Stimulated activated CD4-positive, alpha-beta T cell treated with anti-CD3 and anti-CD28 coated beads, TNF-alpha, amount 100 ng/mL, for 24 hours (primary cell): ENCODE measurements around the gene EHBP1.

Experiments used
- DNase-seq, 3 experiments: peaks; one replicate each; pipeline ENCODE4 v3.0.0-alpha.2; 2020; ENCODE audit warnings: low read depth in 3 of 3

EHBP1 gene

DNA sequence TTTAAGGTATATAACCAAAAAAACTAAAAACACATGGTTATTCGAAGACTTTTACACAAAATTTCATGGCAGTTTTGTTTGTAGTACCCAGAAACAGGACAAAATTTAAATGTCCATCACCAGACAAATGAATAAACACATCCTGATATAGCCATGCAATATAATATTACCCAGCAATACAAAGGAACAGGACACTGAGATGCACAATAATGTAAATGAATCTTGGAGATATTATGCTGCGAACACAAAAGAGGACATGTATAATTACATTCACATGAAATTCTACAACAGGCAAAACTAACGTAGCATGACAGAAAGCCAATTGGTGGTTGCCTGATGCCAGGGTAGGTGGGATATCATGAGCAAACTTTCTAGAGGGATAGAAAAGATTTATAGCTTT lies 252.7 kb downstream of the EHBP1 start:
- no peak for DNase-seq

DNA sequence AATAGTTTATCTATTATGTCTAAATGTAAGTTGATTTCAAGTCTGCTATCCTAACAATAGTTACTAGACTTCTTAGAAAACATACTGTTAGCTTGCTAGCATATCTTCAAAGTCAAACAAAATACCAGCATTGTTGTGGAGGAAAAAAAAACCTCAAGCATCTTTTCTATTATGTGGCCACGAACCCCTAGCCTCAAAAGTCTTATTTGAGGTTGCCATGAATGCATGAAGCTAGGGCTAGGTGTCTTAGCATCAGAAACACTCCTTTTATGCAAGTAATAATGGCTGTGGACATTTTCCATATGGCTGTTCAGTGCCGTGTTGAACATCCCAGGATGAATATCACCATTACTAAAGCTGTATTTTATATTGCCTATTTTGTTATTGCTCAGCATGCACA lies 258.5 kb downstream of the EHBP1 start:
- DNase-seq: no peak

DNA sequence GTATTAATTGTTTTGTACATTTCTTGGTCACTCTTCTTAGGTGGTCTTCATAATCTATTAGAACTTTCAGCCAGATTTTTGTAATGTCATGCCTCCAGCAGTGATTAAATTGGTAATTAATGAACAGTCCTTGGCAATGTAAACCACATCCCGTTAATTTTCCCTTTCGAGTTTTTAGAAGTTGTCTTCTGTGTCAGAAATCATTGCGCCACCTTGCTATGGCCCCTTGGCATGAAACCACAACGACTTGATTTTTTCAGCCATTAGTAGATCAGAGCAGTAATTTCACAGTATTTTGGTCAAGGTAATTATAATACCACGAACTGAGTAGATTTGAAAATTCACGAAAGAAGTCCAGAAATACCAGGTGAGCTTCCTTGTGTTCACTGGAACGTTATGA lies 259.2 kb downstream of the EHBP1 start:
- no peak for DNase-seq

DNA sequence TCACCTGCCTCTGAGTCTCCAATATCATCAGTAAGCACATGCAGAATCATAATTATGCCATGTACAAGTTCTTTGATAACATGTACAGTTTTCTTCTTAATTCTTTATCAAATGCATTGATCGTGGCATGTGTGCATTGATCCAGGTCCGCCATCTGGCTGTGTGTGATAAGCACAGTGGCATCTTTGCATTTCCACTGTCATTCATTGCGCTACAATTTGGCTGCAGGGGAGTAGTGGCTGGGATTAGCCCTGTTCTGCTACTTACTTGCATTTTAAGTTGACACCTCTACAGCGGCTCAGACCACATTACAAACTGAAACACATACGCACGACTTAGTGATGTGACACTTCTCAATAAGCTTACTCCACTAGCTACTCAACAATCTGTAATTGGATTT lies 261.5 kb downstream of the EHBP1 start:
- no peak for DNase-seq

GRCh38 chr2:62968168-62968567 lies 262.7 kb downstream of the EHBP1 start:
- DNase-seq: no peak

DNA sequence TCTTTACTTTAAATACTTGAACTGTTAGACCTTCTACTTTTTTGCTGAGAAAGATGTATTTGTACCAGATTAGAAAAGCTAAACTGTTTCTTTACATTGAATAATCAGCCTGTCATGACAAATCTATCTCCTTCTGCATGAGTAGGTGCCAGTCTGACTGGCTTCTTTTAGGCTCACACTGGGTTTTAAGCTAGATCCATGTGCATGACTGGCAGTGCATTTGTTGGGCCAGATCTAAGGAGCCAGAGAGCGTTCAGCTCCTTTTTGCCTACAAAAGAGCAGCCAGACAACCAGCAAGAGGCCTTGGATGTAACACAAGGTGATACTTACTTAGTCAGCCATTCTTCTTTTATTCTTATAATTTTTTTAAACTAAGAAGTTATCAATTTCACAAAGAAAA lies 263.2 kb downstream of the EHBP1 start:
- no peak for DNase-seq

DNA sequence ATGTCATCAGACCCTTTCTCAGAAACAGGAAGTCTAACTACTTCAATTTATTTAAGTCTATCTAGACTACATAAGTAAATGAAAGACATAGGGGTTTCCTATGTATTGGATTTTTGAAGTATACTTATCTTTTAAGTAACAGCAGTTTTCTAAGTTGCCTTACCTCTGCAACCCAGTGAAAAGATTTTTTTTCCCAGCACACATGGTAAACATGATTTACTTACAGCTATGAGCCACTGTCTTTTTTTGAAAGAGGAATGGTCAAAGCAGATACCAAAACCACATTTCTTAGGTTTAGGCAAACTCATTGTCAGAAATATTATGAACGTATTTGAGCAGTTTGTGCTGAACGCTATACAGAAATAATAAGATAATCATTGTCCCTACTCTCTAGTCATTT lies 266.4 kb downstream of the EHBP1 start:
- no peak for DNase-seq

DNA sequence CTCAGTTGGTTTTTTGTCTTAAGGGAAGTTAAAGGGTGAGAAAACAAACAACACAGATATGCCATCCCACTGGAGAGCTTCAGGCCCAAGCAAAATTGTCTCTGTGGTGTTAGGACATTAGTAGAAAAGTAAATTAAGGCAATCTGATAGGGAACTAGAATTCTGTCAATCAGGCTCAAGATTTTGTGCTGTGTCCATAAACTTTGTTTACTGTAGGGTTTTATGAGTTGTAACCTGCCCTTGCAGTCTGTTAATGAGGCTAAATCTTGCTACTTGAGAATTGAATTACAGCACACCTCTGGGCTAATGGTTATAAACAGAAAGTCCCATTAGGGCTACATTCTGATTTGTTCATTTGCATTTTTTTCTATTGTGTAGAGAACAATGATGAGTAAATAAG lies 267.1 kb downstream of the EHBP1 start:
- no peak for DNase-seq

- DNase-seq: no peak
Observed at GRCh38 chr2:62974999-62975398, 269.5 kb downstream of the EHBP1 start.

GRCh38 chr2:62991605-62992004 lies 286.1 kb downstream of the EHBP1 start:
- DNase-seq: no peak

- DNase-seq: no peak
Observed at GRCh38 chr2:62992561-62992960, 287.0 kb downstream of the EHBP1 start.

DNA sequence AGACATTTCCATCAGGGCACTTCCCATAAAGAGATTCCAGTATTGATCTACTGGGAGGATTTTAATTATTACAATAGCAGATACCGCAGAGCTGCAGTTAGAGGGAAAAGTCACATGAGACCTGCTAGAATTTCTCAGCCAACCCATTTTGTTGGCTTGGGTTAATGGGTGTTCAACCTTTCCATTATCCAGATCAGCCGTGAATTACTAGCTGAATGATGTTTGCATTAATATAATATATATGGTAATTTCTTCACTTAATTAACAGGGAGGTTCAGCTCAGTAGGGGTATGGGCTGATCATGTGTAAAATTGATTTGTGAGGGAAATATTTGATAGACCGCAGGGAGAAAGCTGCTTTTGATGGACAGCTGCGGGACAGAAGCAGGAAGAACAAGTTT lies 288.7 kb downstream of the EHBP1 start:
- DNase-seq: no peak

DNA sequence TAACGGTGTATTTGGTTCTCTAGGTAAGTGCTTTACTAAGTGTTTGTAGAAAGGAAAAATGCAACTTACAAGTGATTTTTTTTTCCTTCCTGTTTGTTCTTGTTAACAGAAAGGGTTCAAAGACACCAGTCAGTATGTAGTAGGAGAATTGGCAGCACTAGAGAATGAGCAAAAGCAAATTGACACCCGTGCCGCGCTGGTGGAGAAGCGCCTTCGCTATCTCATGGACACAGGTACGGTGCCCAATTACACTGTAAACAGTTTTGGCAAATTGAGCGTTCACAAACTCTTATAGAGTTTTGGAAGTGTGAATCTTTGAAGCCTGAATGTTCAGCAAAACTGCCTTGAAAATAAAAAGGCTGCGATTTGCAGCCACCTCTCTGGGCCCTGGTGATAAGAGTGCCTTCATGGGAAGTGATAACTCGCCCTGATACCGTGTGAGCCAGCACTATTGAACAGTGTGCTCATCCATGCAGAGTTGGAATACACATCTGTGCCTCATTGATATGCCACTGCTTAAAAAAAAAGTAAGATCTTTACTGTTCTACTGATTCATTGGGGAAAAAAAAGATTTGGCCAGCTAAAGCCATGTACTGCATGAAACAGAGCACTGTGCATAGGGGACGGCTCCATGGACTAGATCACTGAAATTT lies 291.1 kb downstream of the EHBP1 start:
- no peak for DNase-seq

DNA sequence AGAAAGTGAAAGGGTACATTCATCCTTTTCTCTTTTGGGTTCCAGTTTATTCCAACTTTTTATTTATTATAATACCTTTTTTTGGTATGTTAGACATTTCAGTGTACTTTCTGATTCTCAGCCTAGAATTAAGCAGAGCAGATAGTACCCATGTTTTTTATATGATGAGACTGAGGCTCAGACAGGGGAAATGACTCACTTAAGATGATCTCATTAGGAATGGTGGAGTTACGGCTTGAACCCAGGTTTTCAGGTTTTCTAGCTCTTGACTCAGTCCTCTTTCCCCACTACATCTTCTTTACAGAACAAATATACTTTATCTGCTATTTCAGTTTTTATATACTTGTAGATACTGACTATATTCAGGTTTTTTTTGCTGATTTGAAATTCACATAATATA lies 293.4 kb downstream of the EHBP1 start:
- DNase-seq: no peak

GRCh38 chr2:62999905-63000304 lies 294.4 kb downstream of the EHBP1 start:
- DNase-seq: no peak

GRCh38 chr2:63000801-63001200 lies 295.3 kb downstream of the EHBP1 start:
- no peak for DNase-seq

DNA sequence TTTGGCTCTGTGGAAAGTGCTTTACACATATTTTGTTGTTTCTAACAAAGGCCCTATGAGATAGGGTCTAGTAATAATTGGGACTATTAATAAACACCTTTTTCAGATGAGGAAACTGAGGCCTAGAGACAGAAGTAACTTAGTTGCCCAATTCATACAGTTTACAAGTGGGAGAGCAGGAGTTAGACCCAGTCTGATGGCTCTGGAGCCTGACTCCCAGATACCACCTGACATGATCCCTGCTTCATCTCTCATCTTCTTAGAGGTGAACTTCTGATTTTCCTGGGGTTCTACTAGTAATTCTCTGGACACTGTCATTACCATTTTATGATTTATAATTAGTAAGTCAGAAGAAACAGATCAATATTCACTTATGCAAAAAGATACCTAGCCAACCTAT lies 296.1 kb downstream of the EHBP1 start:
- no peak for DNase-seq

- DNase-seq: no peak
Observed at GRCh38 chr2:63003351-63003750, 297.8 kb downstream of the EHBP1 start.

DNA sequence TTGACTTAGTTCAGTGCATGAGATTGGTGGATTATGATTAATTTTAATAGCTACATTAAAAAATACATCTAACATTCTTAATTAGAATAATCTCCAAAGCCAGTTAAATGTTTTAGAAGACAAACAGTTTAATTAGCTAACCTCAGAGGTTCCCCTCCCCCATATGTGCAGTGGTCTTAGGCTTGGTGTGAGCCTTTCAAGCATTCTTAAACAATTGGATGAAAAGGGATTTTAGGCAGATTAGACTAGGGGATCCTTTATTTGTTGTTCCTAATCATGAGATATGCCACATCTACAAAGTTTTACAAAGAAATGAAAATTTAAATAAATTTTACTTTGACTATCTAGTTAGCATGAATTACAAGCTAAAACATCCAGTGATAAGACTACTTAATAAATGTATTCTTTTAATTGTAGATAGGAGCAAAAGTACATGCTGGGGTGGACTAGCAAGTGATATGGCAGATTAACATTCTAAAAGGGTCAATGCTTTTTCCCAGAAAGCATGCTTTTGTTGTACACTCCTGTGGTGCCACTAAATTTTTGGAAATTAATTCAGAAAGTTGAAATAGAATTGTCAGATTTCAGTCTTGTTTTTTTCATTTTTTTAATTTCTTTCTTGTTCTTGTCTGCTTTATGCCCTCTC lies 302.4 kb downstream of the EHBP1 start:
- DNase-seq: no peak

GRCh38 chr2:63008838-63009237 lies 303.3 kb downstream of the EHBP1 start:
- DNase-seq: no peak

- DNase-seq: no peak
Observed at GRCh38 chr2:63009490-63009889, 304.0 kb downstream of the EHBP1 start.

DNA sequence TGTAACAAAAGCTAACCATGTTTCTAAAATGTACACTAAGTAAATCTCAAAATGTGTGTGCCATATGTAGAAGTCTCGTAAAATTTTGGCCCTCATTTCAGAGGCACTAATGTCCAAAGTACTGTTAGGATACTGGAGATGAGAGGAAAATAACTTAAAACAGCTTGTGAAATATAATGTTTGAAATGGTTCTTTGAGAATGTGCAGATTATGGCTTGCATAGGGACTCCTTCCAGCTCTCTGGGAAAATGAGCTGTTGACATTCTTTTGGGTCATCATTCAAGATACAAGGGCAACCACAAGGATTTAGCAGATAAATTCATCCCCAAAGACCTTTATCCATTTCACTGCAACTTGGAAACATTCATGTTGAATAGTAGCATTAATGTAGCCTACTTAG lies 307.0 kb downstream of the EHBP1 start:
- no peak for DNase-seq

DNA sequence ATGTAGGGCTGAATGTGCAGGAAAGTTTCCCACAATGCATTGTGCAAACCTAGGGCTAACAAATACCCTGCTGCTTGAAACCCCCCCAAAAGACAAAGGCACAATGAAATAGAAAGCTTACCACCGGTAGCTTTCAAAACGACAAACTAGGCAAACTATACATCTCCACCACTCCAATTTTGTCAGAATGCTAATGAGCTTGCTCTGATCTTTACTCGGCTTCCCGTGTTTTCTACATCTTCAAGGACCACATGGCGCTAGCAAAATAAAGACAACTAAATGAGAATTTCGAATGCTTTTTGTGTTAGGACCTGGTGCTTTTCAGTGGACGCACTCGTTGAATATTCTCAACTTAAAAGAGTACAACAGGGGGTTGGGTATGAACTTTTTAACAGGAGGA lies 307.9 kb downstream of the EHBP1 start:
- DNase-seq: no peak

DNA sequence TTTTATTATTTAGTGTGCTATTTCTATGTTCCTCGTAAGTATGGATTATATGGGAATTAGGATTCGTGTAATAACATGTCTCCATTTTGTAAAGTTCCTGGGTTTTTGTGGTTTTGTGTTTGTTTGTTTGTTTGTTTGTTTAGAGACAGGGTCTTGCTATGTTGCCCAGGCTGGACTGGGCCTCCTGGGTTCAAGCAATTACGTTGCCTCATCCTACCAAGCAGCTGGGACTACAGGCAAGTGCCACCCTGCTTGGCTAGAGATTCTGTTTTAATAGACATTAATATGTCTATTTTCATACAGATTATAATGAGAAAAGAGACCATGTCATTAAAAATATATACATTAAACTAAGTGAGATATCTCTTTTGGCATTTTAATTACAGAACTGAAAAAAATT lies 309.9 kb downstream of the EHBP1 start:
- DNase-seq: no peak
